ENCODE data around the gene RUNDC3A. TPM values are rescaled to one million over a fixed set of nuclear protein-coding genes. Genes with fewer than 3 reads are reported as not detected.

Gene RUNDC3A
- total RNA-seq, 1 donor from 2014 or later = 0.18 TPM

- intact Hi-C loops (cut with micrococcal nuclease) = no loop called here
- DNase-seq (ENCODE audit: low spot score) = no peak
- no peaks in the 10 kb centered on the region for H3K4me1 Mint-ChIP-seq (ENCODE audit: low read depth)
These were observed 35.4 kb upstream of the RUNDC3A start for GRCh38 chr17:44272954-44273353.

DNA sequence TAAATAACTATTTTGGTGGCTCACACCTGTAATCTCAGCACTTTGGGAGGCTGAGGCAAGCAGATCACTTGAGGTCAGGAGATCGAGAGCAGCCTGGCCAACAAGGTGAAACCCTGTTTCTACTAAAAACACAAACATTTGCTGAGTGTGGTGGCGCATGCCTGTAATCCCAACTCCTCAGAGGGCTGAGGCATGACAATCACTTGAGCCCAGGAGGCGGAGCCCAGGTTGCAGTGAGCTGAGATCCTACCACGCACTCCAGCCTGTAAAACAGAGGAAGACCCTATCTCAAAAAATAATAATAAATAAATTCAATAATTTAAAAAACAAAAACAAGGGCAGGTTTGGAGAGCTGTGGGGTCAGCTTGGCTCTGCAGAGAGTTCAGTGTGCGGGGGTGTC lies 34.8 kb upstream of the RUNDC3A start:
- no peak overlapping the region for H3K4me3 Mint-ChIP-seq (ENCODE audit: low read depth)
- no peaks in the 10 kb centered on the region for H3K36me3 Mint-ChIP-seq (ENCODE audit: low read depth)
- H3K27me3 Mint-ChIP-seq (ENCODE audit: low read depth) = peaks cover 2% of the 10 kb centered on the region
- DNase-seq (ENCODE audit: low spot score) = no peak
- H3K9me3 Mint-ChIP-seq = no peaks in the 10 kb centered on the region
- intact Hi-C loops (cut with micrococcal nuclease) = no loop called here
- no peak overlapping the region for H3K27ac Mint-ChIP-seq
- no peaks in the 10 kb centered on the region for H3K4me1 Mint-ChIP-seq (ENCODE audit: low read depth)

More at GRCh38 chr17:44272954-44273353, 35.4 kb upstream of the RUNDC3A start:
- Mint-ChIP-seq H3K9me3 (no peaks in the 10 kb centered on the region), H3K36me3 (ENCODE audit: low read depth) (no peaks in the 10 kb centered on the region), H3K4me3 (ENCODE audit: low read depth) (no peak overlapping the region), H3K27ac (no peak overlapping the region), H3K27me3 (ENCODE audit: low read depth) (peaks cover 2% of the 10 kb centered on the region)

GRCh38 chr17:44277976-44278375 lies 30.4 kb upstream of the RUNDC3A start:
- Mint-ChIP-seq H3K4me1 (ENCODE audit: low read depth) (peaks cover 11% of the 10 kb centered on the region), H3K27ac (no peak overlapping the region), H3K27me3 (ENCODE audit: low read depth) (peaks cover 7% of the 10 kb centered on the region), H3K4me3 (ENCODE audit: low read depth) (no peak overlapping the region), H3K9me3 (no peaks in the 10 kb centered on the region), H3K36me3 (ENCODE audit: low read depth) (no peaks in the 10 kb centered on the region)
- no peak for DNase-seq (ENCODE audit: low spot score)
- intact Hi-C loops (cut with micrococcal nuclease) = no loop called here

DNA sequence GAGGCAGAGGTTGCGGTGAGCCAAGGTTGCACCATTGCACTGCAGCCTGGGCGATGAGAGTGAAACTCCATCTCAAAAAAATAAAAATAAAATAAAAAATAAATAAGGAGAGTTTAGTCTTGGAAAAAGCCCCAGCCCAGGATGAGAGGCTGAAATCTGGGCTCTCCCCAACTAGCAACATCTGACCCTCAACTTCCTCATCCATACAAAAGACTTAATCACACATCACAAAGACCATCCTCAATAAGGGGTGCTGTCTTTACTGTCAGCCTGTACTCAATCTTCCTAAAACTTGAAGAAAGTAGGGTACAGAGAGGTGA lies 29.1 kb upstream of the RUNDC3A start:
- peaks cover 11% of the 10 kb centered on the region for H3K4me1 Mint-ChIP-seq (ENCODE audit: low read depth)
- no peak overlapping the region for H3K4me3 Mint-ChIP-seq (ENCODE audit: low read depth)
- peaks cover 5% of the 10 kb centered on the region for H3K27me3 Mint-ChIP-seq (ENCODE audit: low read depth)
- no peak overlapping the region for H3K27ac Mint-ChIP-seq
- DNase-seq (ENCODE audit: low spot score) = no peak
- intact Hi-C loops (cut with micrococcal nuclease) = no loop called here
- H3K9me3 Mint-ChIP-seq = no peaks in the 10 kb centered on the region
- no peaks in the 10 kb centered on the region for H3K36me3 Mint-ChIP-seq (ENCODE audit: low read depth)

- H3K27ac Mint-ChIP-seq = no peak overlapping the region
- H3K9me3 Mint-ChIP-seq = no peaks in the 10 kb centered on the region
- peaks cover 5% of the 10 kb centered on the region for H3K27me3 Mint-ChIP-seq (ENCODE audit: low read depth)
- intact Hi-C loops (cut with micrococcal nuclease) = no loop called here
- DNase-seq (ENCODE audit: low spot score) = no peak
- no peaks in the 10 kb centered on the region for H3K36me3 Mint-ChIP-seq (ENCODE audit: low read depth)
- H3K4me1 Mint-ChIP-seq (ENCODE audit: low read depth) = peaks cover 11% of the 10 kb centered on the region
- no peak overlapping the region for H3K4me3 Mint-ChIP-seq (ENCODE audit: low read depth)
These were observed 28.6 kb upstream of the RUNDC3A start for GRCh38 chr17:44279666-44280391.

DNA sequence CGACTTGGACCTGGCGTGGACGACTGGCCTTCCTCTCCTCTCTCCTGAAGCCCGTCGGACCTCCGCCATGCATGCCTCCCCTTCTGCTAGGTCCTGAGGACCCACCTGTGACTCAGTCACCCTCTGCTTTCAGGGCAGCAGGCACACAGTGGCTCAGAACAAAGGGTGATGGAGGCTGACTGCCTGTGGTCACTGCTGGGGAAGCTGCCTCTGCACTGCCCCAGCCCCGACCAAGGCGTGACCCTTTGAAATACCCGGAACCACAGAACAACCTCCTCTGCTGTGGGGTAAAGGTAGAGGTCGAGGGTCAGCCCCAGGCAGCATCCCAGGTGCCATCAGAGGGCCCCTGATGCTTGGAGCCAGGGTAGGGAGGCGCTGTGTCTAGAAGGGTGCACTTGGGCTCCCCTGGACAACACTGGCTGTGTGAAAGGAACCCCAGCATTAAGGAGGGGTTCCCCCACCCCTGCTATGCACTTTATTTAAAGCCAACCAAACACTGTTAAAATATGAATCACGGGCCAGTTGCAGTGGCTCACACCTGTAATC lies 27.9 kb upstream of the RUNDC3A start:
- DNase-seq (ENCODE audit: low spot score) = no peak
- Mint-ChIP-seq H3K4me1 (ENCODE audit: low read depth) (peaks cover 11% of the 10 kb centered on the region), H3K36me3 (ENCODE audit: low read depth) (no peaks in the 10 kb centered on the region), H3K27me3 (ENCODE audit: low read depth) (peaks cover 5% of the 10 kb centered on the region), H3K9me3 (no peaks in the 10 kb centered on the region), H3K4me3 (ENCODE audit: low read depth) (no peak overlapping the region), H3K27ac (no peak overlapping the region)
- intact Hi-C loops (cut with micrococcal nuclease) = no loop called here

DNA sequence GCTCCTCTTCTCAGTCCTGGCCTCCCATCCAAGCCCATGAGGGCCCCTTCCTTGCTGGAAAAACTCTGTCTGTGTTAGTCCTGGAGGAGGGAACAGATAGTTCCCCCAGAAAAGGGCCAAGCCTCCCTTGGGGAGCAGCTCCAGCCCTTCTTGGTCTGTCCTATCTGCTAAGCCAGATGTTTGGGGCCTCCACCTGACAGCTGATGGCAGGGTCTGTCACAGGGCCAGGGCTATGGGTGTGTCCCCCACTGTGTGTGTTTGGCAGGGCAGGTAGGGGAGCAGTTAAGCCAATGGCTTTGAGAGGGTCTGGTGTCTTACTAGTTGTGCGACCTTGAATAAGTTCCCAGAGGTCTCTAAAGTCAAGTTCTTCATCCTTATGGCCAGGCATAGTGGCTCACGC lies 26.8 kb upstream of the RUNDC3A start:
- no peak for DNase-seq (ENCODE audit: low spot score)
- Mint-ChIP-seq H3K4me3 (ENCODE audit: low read depth) (no peak overlapping the region), H3K9me3 (no peaks in the 10 kb centered on the region), H3K4me1 (ENCODE audit: low read depth) (peaks cover 11% of the 10 kb centered on the region), H3K27me3 (ENCODE audit: low read depth) (peaks cover 5% of the 10 kb centered on the region), H3K36me3 (ENCODE audit: low read depth) (no peaks in the 10 kb centered on the region), H3K27ac (no peak overlapping the region)
- intact Hi-C loops (cut with micrococcal nuclease) = no loop called here

GRCh38 chr17:44282264-44282663 lies 26.1 kb upstream of the RUNDC3A start:
- no peak overlapping the region for H3K27ac Mint-ChIP-seq
- intact Hi-C loops (cut with micrococcal nuclease) = no loop called here
- no peaks in the 10 kb centered on the region for H3K36me3 Mint-ChIP-seq (ENCODE audit: low read depth)
- peaks cover 5% of the 10 kb centered on the region for H3K27me3 Mint-ChIP-seq (ENCODE audit: low read depth)
- H3K4me3 Mint-ChIP-seq (ENCODE audit: low read depth) = no peak overlapping the region
- H3K4me1 Mint-ChIP-seq (ENCODE audit: low read depth) = peaks cover 11% of the 10 kb centered on the region
- DNase-seq (ENCODE audit: low spot score) = no peak
- H3K9me3 Mint-ChIP-seq = no peaks in the 10 kb centered on the region

DNA sequence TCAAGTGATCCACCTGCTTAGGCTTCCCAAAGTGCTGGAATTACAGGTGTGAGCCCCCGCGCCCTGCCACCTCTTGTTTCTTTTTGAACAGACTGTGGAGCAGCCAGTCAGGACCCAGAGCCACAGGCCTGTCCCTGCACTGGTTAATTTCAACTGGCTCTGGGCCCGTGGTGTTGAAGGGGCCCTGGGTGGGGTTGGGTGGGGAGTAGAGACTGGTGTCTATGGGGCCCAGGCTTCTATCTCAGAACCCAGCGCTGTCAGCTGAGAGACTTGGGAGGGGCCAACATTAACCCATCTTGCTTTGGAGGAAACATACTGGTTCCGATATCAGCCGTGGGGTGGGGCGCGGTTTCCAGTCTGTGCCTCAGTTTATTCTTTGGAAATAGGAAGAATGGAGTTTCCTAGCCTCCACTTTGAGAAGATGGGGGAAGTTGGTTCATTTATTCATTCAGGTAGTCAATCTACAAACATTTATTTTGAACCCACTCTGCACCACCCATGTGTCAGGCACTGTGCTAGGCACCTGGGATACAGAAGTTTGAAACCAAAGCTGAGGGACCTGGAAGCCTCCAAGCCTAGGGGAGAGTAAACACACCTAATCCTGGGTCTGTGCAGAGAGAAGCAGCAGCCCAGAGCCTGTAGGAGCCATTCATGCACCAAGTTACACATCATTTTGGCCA lies 24.9 kb upstream of the RUNDC3A start:
- no peaks in the 10 kb centered on the region for H3K9me3 Mint-ChIP-seq
- no peaks in the 10 kb centered on the region for H3K36me3 Mint-ChIP-seq (ENCODE audit: low read depth)
- no peak overlapping the region for H3K27ac Mint-ChIP-seq
- intact Hi-C loops (cut with micrococcal nuclease) = no loop called here
- no peak for DNase-seq (ENCODE audit: low spot score)
- H3K27me3 Mint-ChIP-seq (ENCODE audit: low read depth) = peaks cover 7% of the 10 kb centered on the region
- no peak overlapping the region for H3K4me3 Mint-ChIP-seq (ENCODE audit: low read depth)
- peaks cover 11% of the 10 kb centered on the region for H3K4me1 Mint-ChIP-seq (ENCODE audit: low read depth)

- H3K9me3 Mint-ChIP-seq = no peaks in the 10 kb centered on the region
- no peak overlapping the region for H3K4me3 Mint-ChIP-seq (ENCODE audit: low read depth)
- H3K36me3 Mint-ChIP-seq (ENCODE audit: low read depth) = no peaks in the 10 kb centered on the region
- peaks cover 9% of the 10 kb centered on the region for H3K27me3 Mint-ChIP-seq (ENCODE audit: low read depth)
- DNase-seq (ENCODE audit: low spot score) = no peak
- peaks cover 11% of the 10 kb centered on the region for H3K4me1 Mint-ChIP-seq (ENCODE audit: low read depth)
- no peak overlapping the region for H3K27ac Mint-ChIP-seq
- intact Hi-C loops (cut with micrococcal nuclease) = no loop called here
These were observed 24.4 kb upstream of the RUNDC3A start for GRCh38 chr17:44284024-44284400.

DNA sequence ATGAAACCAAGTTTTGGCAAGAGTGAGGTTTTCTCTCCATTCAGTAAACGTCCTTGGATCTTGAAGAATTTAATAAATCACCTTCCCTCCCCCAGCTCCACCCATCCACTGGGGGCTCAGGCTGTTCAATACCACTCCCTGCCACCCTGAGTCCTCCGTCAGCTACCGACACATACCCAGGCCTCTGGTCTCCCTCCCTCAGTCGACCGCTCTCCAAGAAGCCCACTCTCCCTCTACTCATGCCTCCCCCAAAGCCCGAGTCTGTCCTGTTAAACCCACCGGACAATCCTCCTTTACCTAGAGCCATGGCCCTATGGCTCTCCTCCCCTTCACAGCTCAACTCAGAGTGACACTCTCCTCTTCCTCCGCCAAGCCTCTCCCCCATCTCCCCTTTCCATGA lies 20.8 kb upstream of the RUNDC3A start:
- H3K4me1 Mint-ChIP-seq (ENCODE audit: low read depth) = no peaks in the 10 kb centered on the region

DNA sequence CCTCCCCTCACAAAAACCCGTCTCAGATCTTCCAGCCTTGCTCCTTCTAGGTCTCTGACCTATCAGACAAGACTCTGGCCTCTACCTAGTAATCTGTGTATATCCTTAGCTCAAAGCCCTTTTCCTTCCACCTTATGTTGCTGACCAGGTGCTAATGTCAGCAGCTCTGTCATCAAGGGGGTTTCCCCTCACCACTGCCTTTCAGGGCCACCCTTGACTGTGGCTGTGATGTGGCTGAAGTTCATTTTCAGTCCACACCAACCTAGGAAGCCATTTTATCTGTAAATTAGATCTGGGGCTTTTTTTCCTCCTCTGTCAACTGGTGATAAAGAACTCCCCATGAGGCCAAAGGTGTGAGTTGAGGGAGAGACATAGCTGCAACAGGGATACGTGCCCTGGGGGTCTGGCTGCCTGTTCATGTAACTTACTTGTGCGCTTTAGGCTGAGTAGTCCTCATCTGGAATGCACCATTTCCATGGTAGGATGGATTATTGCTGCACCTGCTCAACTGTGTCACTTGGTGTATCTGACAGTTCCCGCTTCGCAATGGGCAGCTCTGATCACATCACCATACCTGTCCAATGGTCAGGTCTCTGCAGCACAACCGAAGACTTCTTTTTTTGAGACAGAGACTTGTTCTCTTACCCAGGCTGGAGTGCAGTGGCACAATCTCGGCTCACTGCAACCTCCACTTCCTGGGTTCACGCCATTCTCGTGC lies 14.7 kb upstream of the RUNDC3A start:
- DNase-seq (ENCODE audit: low spot score) = no peak
- Mint-ChIP-seq H3K36me3 (ENCODE audit: low read depth) (no peaks in the 10 kb centered on the region), H3K27ac (no peak overlapping the region), H3K27me3 (ENCODE audit: low read depth) (peaks cover 14% of the 10 kb centered on the region), H3K4me3 (ENCODE audit: low read depth) (no peak overlapping the region), H3K4me1 (ENCODE audit: low read depth) (peaks cover 3% of the 10 kb centered on the region), H3K9me3 (no peaks in the 10 kb centered on the region)
- intact Hi-C loops (cut with micrococcal nuclease) = no loop called here

More for the DNA sequence above, 20.8 kb upstream of the RUNDC3A start:
- H3K27ac Mint-ChIP-seq = no peak overlapping the region
- H3K36me3 Mint-ChIP-seq (ENCODE audit: low read depth) = no peaks in the 10 kb centered on the region
- no peak for DNase-seq (ENCODE audit: low spot score)
- H3K27me3 Mint-ChIP-seq (ENCODE audit: low read depth) = peaks cover 7% of the 10 kb centered on the region
- no peak overlapping the region for H3K4me3 Mint-ChIP-seq (ENCODE audit: low read depth)
- intact Hi-C loops (cut with micrococcal nuclease) = no loop called here
- H3K9me3 Mint-ChIP-seq = no peaks in the 10 kb centered on the region

DNA sequence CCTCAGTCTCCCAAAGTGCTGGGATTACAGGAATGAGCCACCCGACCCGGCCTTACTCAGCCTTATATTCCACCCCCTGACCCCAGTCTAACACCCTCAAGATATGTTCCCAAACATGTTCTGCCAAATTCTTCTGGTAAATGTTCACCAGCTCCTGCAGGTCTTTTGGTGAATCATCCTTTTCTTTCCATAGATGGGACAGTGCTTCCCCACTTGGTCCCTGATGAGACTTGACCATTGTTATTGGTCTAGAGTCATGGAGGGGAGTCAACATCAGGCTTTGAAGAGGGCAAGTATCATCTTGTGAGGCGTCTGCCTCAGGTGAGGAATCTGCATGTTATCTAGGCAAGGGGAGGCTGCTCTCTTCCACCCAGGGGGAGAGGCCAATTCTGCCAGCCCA lies 10.4 kb upstream of the RUNDC3A start:
- Mint-ChIP-seq H3K36me3 (ENCODE audit: low read depth) (no peaks in the 10 kb centered on the region), H3K4me1 (ENCODE audit: low read depth) (peaks cover 3% of the 10 kb centered on the region), H3K27me3 (ENCODE audit: low read depth) (peaks cover 13% of the 10 kb centered on the region), H3K9me3 (no peaks in the 10 kb centered on the region), H3K27ac (no peak overlapping the region), H3K4me3 (ENCODE audit: low read depth) (no peak overlapping the region)
- DNase-seq (ENCODE audit: low spot score) = no peak
- intact Hi-C loops (cut with micrococcal nuclease) = no loop called here

All from activated T-helper 2 cell treated with anti-CD3 and anti-CD28 coated beads, Interferon-gamma antibody, Interleukin-2, Interleukin-4, amounts not matched to agents 10 μg/mL and 5 μg/mL and 100 μg/mL, durations not matched to agents 14 hours and 24 hours and 36 hours (primary cell).